K562 (cell line): ENCODE data around the gene EMID1.

ENCODE experiments used
- ETV1 ChIP-seq: fragments of 450-650 bp; conservative IDR thresholded peaks from 2 replicates; pipeline ENCODE4 v1.6.1; 2016; ENCODE audit warnings: missing genetic modification characterization, control low read depth, low read depth, missing compliant biosample characterization
- IRF1 ChIP-seq: sonication (generic); formaldehyde crosslinking; IDR thresholded peaks from 2 replicates; pipeline ENCODE4 v1.8.0; 2022; ENCODE audit warnings: missing genetic modification reagents, mild to moderate bottlenecking, borderline replicate concordance
- TEAD4 ChIP-seq, 2 experiments: sonication (generic) in 1 of 2; formaldehyde crosslinking in 1 of 2; IDR thresholded peaks; 2 replicates each; pipeline versions ENCODE4 v1.6.1 to v1.8.0; 2012 to 2022; ENCODE audit warnings: borderline replicate concordance in 1 of 2, inconsistent platforms in 1 of 2, low read length in 1 of 2, mild to moderate bottlenecking in 1 of 2, missing genetic modification reagents in 1 of 2

- TF ChIP-seq ETV1 (tag) (no peak), IRF1 (CRISPR knock-in tag) (no peak), TEAD4 (IDR thresholded peaks at IDR 0.05; ENCODE audit: low read length) (no peak), TEAD4 (CRISPR knock-in tag; IDR thresholded peaks at IDR 0.05; ENCODE audit: borderline replicate concordance) (no peak)
These were observed 26.6 kb downstream of the EMID1 start for GRCh38 chr22:29231971-29232959.
